Hepatocyte (in vitro differentiated cells): ENCODE measurements around the gene ASIC1. TPM values are rescaled to one million over a fixed set of nuclear protein-coding genes. Genes with fewer than 3 reads are reported as not detected.
A peak's percentile ranks its signal among the peaks of the same experiment; 100 is the strongest.

Experiments used
- DNase-seq: peaks from one replicate; pipeline ENCODE4 v3.0.0-alpha.2; 2016; ENCODE audit warnings: low spot score
- H2AFZ ChIP-seq: fragments of 200-600 bp; sonication (generic); 2 replicates; pipeline ENCODE4 v1.6.0; 2016; ENCODE audit warnings: antibody characterized with exemption, mild to moderate bottlenecking
- H3K27ac ChIP-seq: fragments of 200-600 bp; sonication (generic); 2 replicates; pipeline ENCODE4 v1.5.1; 2016; ENCODE audit warnings: mild to moderate bottlenecking
- H3K27me3 ChIP-seq: fragments of 200-600 bp; sonication (generic); 2 replicates; pipeline ENCODE4 v1.6.1; 2016
- H3K36me3 ChIP-seq: fragments of 200-600 bp; sonication (generic); replicated peaks from 2 replicates; pipeline ENCODE4 v1.5.1; 2016; ENCODE audit warnings: low read depth; ENCODE audit not compliant: insufficient read depth
- H3K4me1 ChIP-seq: fragments of 200-600 bp; sonication (generic); 2 replicates; pipeline ENCODE4 v1.5.1; 2016; ENCODE audit warnings: mild to moderate bottlenecking, moderate library complexity; ENCODE audit not compliant: insufficient read depth
- H3K4me2 ChIP-seq: fragments of 200-600 bp; sonication (generic); 2 replicates; pipeline ENCODE4 v1.6.0; 2016
- H3K4me3 ChIP-seq: fragments of 200-600 bp; sonication (generic); 2 replicates; pipeline ENCODE4 v1.5.1; 2016; ENCODE audit warnings: mild to moderate bottlenecking
- H3K79me2 ChIP-seq: fragments of 200-600 bp; sonication (generic); 2 replicates; pipeline ENCODE4 v1.6.0; 2017; ENCODE audit warnings: mild to moderate bottlenecking
- H3K9me2 ChIP-seq: fragments of 200-600 bp; sonication (generic); replicated peaks from 2 replicates; pipeline ENCODE4 v1.6.0; 2017; ENCODE audit warnings: mild to moderate bottlenecking; ENCODE audit not compliant: insufficient read depth
- H3K9me3 ChIP-seq: fragments of 200-600 bp; sonication (generic); 2 replicates; pipeline ENCODE4 v1.5.1; 2016; ENCODE audit warnings: low read depth, mild to moderate bottlenecking
- H4K20me1 ChIP-seq: fragments of 200-600 bp; sonication (generic); 2 replicates; pipeline ENCODE4 v1.6.0; 2016; ENCODE audit warnings: mild to moderate bottlenecking; ENCODE audit not compliant: insufficient read depth, poor library complexity, severe bottlenecking
- CTCF ChIP-seq: fragments of 200-600 bp; sonication (generic); IDR thresholded peaks from 2 replicates; pipeline ENCODE4 v1.5.1; 2016; ENCODE audit warnings: antibody characterized with exemption, mild to moderate bottlenecking; ENCODE audit not compliant: poor library complexity
- EZH2 ChIP-seq: fragments of 200-600 bp; sonication (generic); IDR thresholded peaks from 2 replicates; pipeline ENCODE4 v1.6.1; 2016; ENCODE audit warnings: antibody characterized with exemption, mild to moderate bottlenecking, borderline replicate concordance
- EZH2phosphoT487 ChIP-seq: fragments of 200-600 bp; sonication (generic); IDR thresholded peaks from one replicate; pipeline ENCODE4 v1.6.1; 2018; ENCODE audit warnings: antibody characterized with exemption, mild to moderate bottlenecking, low read depth, moderate library complexity; ENCODE audit not compliant: unreplicated experiment, severe bottlenecking
- WGBS: methylation state at CpG from one replicate; pipeline ENCODE4 v1.1.6; 2016; ENCODE audit warnings: low lambda C conversion rate; ENCODE audit errors: missing lambda C conversion rate; 5-methylcytosine and 5-hydroxymethylcytosine counted together
- polyA plus RNA-seq: library from polyadenylated mRNA; unstranded; fragments of >200 nt; fragmentation: Nextera tagmentation; extraction: Ambion mirVana; gene quantifications from 2 replicates; pipeline ENCODE4 v1.2.1, GENCODE V29; 2016
- total RNA-seq: library from RNA; depleted of rRNA; stranded (reverse); fragments of >200 nt; gene quantifications from 2 replicates; pipeline ENCODE4 v1.2.3, GENCODE V29; 2014

Gene ASIC1
- total and polyA plus RNA-seq, 2 experiments from 2014 or later, result 2.4 to 4.6 TPM

- Histone ChIP-seq H3K9me2 (no peaks in the 10 kb centered on the region), H3K4me1 (peaks cover 25% of the 10 kb centered on the region), H3K27ac (peak overlapping the region; percentile 84), H3K27me3 (no peaks in the 10 kb centered on the region), H3K36me3 (no peaks in the 10 kb centered on the region), H3K4me2 (peak overlapping the region; percentile 76), H3K4me3 (no peak overlapping the region), H4K20me1 (no peaks in the 10 kb centered on the region), H3K9me3 (no peaks in the 10 kb centered on the region), H3K79me2 (peaks cover 2% of the 10 kb centered on the region), H2AFZ (no peak overlapping the region)
- no peak for TF ChIP-seq EZH2
- no peak for TF ChIP-seq EZH2phosphoT487
- no peak for TF ChIP-seq CTCF
- WGBS, result 95% methylated on average over 2 of the region's 2 CpGs
- DNase-seq, result no peak
Observed at GRCh38 chr12:50103351-50103750, 46.0 kb downstream of the ASIC1 start.

- Histone ChIP-seq H3K4me2 (peak within 1 kb of the TSS; percentile 76), H3K4me3 (no peak within 1 kb of the TSS), H3K79me2 (peaks cover 2% of the 10 kb centered on the region), H3K9me2 (no peaks in the 10 kb centered on the region), H3K4me1 (peaks cover 25% of the 10 kb centered on the region), H3K27me3 (no peaks in the 10 kb centered on the region), H3K36me3 (no peaks in the 10 kb centered on the region), H3K9me3 (no peaks in the 10 kb centered on the region), H3K27ac (peak within 1 kb of the TSS; percentile 84), H4K20me1 (no peaks in the 10 kb centered on the region), H2AFZ (no peak within 1 kb of the TSS)
- WGBS, result 35% methylated on average over 13 of the region's 13 CpGs
- no peak for TF ChIP-seq EZH2phosphoT487
- DNase-seq, result peak; percentile 92
Observed at GRCh38 chr12:50103767-50104321, 46.4 kb downstream of the ASIC1 start, which contains the start of gene GPD1. Gene GPD1 (plus strand): TSS chr12:50104008. CDS start chr12:50104051, 43 bp downstream.

- Histone ChIP-seq H2AFZ (no peak overlapping the region), H3K4me1 (peaks cover 31% of the 10 kb centered on the region), H3K27me3 (no peaks in the 10 kb centered on the region), H3K4me3 (no peak overlapping the region), H3K36me3 (no peaks in the 10 kb centered on the region), H4K20me1 (no peaks in the 10 kb centered on the region), H3K79me2 (peaks cover 2% of the 10 kb centered on the region), H3K9me3 (no peaks in the 10 kb centered on the region), H3K4me2 (peak overlapping the region; percentile 76), H3K27ac (peak overlapping the region; percentile 84), H3K9me2 (no peaks in the 10 kb centered on the region)
- DNase-seq, result peak; percentile 68
- 73% methylated on average over 13 of the region's 14 CpGs for WGBS
- no peak for TF ChIP-seq EZH2
- TF ChIP-seq CTCF, result no peak
- TF ChIP-seq EZH2phosphoT487, result no peak
Observed at GRCh38 chr12:50104417-50105366, 47.3 kb downstream of the ASIC1 start.

- Histone ChIP-seq H2AFZ (no peak overlapping the region), H3K27me3 (no peaks in the 10 kb centered on the region), H3K4me3 (no peak overlapping the region), H3K27ac (no peak overlapping the region), H4K20me1 (no peaks in the 10 kb centered on the region), H3K79me2 (peaks cover 2% of the 10 kb centered on the region), H3K4me2 (peak overlapping the region; percentile 76), H3K9me3 (no peaks in the 10 kb centered on the region), H3K9me2 (no peaks in the 10 kb centered on the region), H3K36me3 (no peaks in the 10 kb centered on the region), H3K4me1 (peaks cover 42% of the 10 kb centered on the region)
- 96% methylated on average over 12 of the region's 12 CpGs for WGBS
- TF ChIP-seq EZH2phosphoT487 (no peak), EZH2 (no peak), CTCF (no peak)
- DNase-seq, result no peak
Observed at GRCh38 chr12:50105913-50106450, 48.6 kb downstream of the ASIC1 start.
